Hematopoietic multipotent progenitor cell treated with erythropoietin and hydrocortisone succinate and interleukin-3 and kit ligand, for 4 days (in vitro differentiated cells): ENCODE measurements around the gene SNX25.
"Not testable (repeated sequence)": the region's sequence is repeated elsewhere in the genome, so short reads cannot be mapped to it uniquely, and the experiment has no call there.

Source experiments
- DNase-seq: peaks from one replicate; pipeline ENCODE4 v3.0.0-alpha.2; 2015

The SNX25 gene

GRCh38 chr4:185209031-185209851, at the start of gene SNX25:
Gene SNX25, plus strand, starts transcription at chr4:185209598. Its CDS starts 229 bp downstream, at chr4:185209827.
- DNase-seq = peak; percentile 87

- peak; percentile 67 for DNase-seq
Observed at GRCh38 chr4:185165605-185166063, 43.8 kb upstream of the SNX25 start.

GRCh38 chr4:185167234-185167633, 42.2 kb upstream of the SNX25 start:
- DNase-seq = peak; percentile 38

GRCh38 chr4:185171373-185172071, 37.9 kb upstream of the SNX25 start:
- no peak for DNase-seq

GRCh38 chr4:185179488-185179887, 29.9 kb upstream of the SNX25 start:
- DNase-seq = no peak

GRCh38 chr4:185182239-185182638, 27.2 kb upstream of the SNX25 start:
- no peak for DNase-seq

GRCh38 chr4:185183622-185184281, 25.6 kb upstream of the SNX25 start:
- DNase-seq = peak; percentile 96

- DNase-seq = no peak
Observed at GRCh38 chr4:185186769-185187168, 22.6 kb upstream of the SNX25 start.

GRCh38 chr4:185189606-185190305, 19.6 kb upstream of the SNX25 start:
- no peak for DNase-seq

- DNase-seq = peak; percentile 65
Observed at GRCh38 chr4:185190306-185190856, 19.0 kb upstream of the SNX25 start.

GRCh38 chr4:185192059-185192458, 17.3 kb upstream of the SNX25 start:
- DNase-seq = no peak

GRCh38 chr4:185194924-185195888, 14.2 kb upstream of the SNX25 start:
- no peak for DNase-seq

- no peak for DNase-seq
Observed at GRCh38 chr4:185196437-185196836, 13.0 kb upstream of the SNX25 start.

- DNase-seq = not testable (repeated sequence)
Observed at GRCh38 chr4:185198189-185198588, 11.2 kb upstream of the SNX25 start.

- DNase-seq = peak; percentile 85
Observed at GRCh38 chr4:185201977-185202962, 7.1 kb upstream of the SNX25 start.

- DNase-seq = no peak
Observed at GRCh38 chr4:185202984-185203485, 6.4 kb upstream of the SNX25 start.

- DNase-seq = peak; percentile 93
Observed at GRCh38 chr4:185203486-185204237, 5.7 kb upstream of the SNX25 start, which contains the start of gene CFAP97. Gene CFAP97, minus strand, starts transcription at chr4:185204000. Its CDS starts 12,804 bp downstream, at chr4:185191196.

- no peak for DNase-seq
Observed at GRCh38 chr4:185204238-185204910, 5.0 kb upstream of the SNX25 start.
